HepG2 (cell line): ENCODE data around the gene OR2B2. TPM values are rescaled to one million over a fixed set of nuclear protein-coding genes. Genes with fewer than 3 reads are reported as not detected.

Experiments used
- ATF1 ChIP-seq: IDR thresholded peaks from 2 replicates; pipeline ENCODE4 v1.6.1; 2016; ENCODE audit warnings: mild to moderate bottlenecking, control low read depth
- CREM ChIP-seq, 2 experiments: sonication (generic) in 1 of 2; formaldehyde crosslinking in 1 of 2; IDR thresholded peaks; 2 replicates each; pipeline versions ENCODE4 v1.4.0 to v1.6.1; 2016 to 2020; ENCODE audit warnings: antibody characterized with exemption in 1 of 2, mild to moderate bottlenecking in 1 of 2, missing genetic modification reagents in 1 of 2
- DPF2 ChIP-seq: sonication (generic); formaldehyde crosslinking; IDR thresholded peaks from 2 replicates; pipeline ENCODE4 v1.4.0; 2020; ENCODE audit warnings: mild to moderate bottlenecking, low read depth, missing genetic modification reagents, borderline replicate concordance
- FIP1L1 ChIP-seq: fragments of 200-400 bp; formaldehyde crosslinking; IDR thresholded peaks from 2 replicates; pipeline ENCODE4 v1.6.1; 2018; ENCODE audit warnings: low read depth, mild to moderate bottlenecking, low read length, moderate library complexity, borderline replicate concordance; ENCODE audit not compliant: insufficient read depth
- KMT2A ChIP-seq: sonication (generic); formaldehyde crosslinking; IDR thresholded peaks from 2 replicates; pipeline ENCODE4 v1.4.0; 2020; ENCODE audit warnings: missing genetic modification reagents
- POGZ ChIP-seq: sonication (generic); formaldehyde crosslinking; IDR thresholded peaks from 2 replicates; pipeline ENCODE4 v1.4.0; 2020; ENCODE audit warnings: mild to moderate bottlenecking, missing genetic modification reagents
- PRMT3 ChIP-seq: sonication (generic); formaldehyde crosslinking; IDR thresholded peaks from 2 replicates; pipeline ENCODE4 v1.8.1; 2022; ENCODE audit warnings: low read depth, mild to moderate bottlenecking, moderate library complexity, missing genetic modification reagents, borderline replicate concordance
- REXO4 ChIP-seq: sonication (generic); formaldehyde crosslinking; IDR thresholded peaks from 2 replicates; pipeline ENCODE4 v1.8.0; 2022; ENCODE audit warnings: missing genetic modification reagents, mild to moderate bottlenecking, borderline replicate concordance
- RXRB ChIP-seq: IDR thresholded peaks from 2 replicates; pipeline ENCODE4 v1.6.1; 2016; ENCODE audit warnings: borderline replicate concordance, missing genetic modification reagents, missing compliant biosample characterization
- ZFP36L1 ChIP-seq: sonication (generic); formaldehyde crosslinking; IDR thresholded peaks from 2 replicates; pipeline ENCODE4 v1.8.0; 2022; ENCODE audit warnings: mild to moderate bottlenecking, missing genetic modification reagents, moderate library complexity
- ZKSCAN5 ChIP-seq: sonication (generic); formaldehyde crosslinking; IDR thresholded peaks from 2 replicates; pipeline ENCODE4 v1.5.1; 2020; ENCODE audit warnings: mild to moderate bottlenecking, missing genetic modification reagents
- ZNF234 ChIP-seq: sonication (generic); formaldehyde crosslinking; conservative IDR thresholded peaks from 2 replicates; pipeline ENCODE4 v1.5.1; 2020; ENCODE audit warnings: mild to moderate bottlenecking, missing genetic modification reagents
- polyA plus RNA-seq, 8 experiments: library from polyadenylated mRNA; depleted of rRNA in 3 of 8; stranded (reverse) in 7 of 8; unstranded in 1 of 8; fragments of >200 nt; fragmentation: Illumina TruSeq in 4 of 8; extraction: Trizol in 4 of 8; gene quantifications; 2 replicates each; pipeline versions ENCODE4 v1.2.1 to v1.2.3, GENCODE V29; 2011 to 2016; ENCODE audit warnings: low read depth in 4 of 8, missing spikeins in 1 of 8, mixed read lengths in 1 of 8; ENCODE audit not compliant: insufficient read depth in 1 of 8
- total RNA-seq, 5 experiments: library from RNA; depleted of rRNA; stranded (reverse); fragments of >200 nt; fragmentation: Illumina TruSeq; extraction: Trizol; gene quantifications; 2 replicates each; pipeline ENCODE4 v1.2.3, GENCODE V29; 2016; ENCODE audit warnings: low read depth in 1 of 5
- TF ChIP-seq, protein P1 (sequence below): sonication (generic); formaldehyde crosslinking; IDR thresholded peaks from 2 replicates; pipeline ENCODE4 v1.9.0; 2022; ENCODE audit warnings: low read depth, missing genetic modification reagents
- TF ChIP-seq, protein P2 (sequence below): sonication (generic); formaldehyde crosslinking; IDR thresholded peaks from 2 replicates; pipeline ENCODE4 v1.8.0; 2022; ENCODE audit warnings: mild to moderate bottlenecking, missing genetic modification reagents, moderate library complexity
- TF ChIP-seq, protein P3 (sequence below): sonication (generic); formaldehyde crosslinking; IDR thresholded peaks from 2 replicates; pipeline ENCODE4 v1.4.0; 2020; ENCODE audit warnings: missing genetic modification reagents, borderline replicate concordance
- TF ChIP-seq, protein P4 (sequence below): IDR thresholded peaks from 2 replicates; pipeline ENCODE4 v1.6.1; 2016; ENCODE audit warnings: missing biosample characterization, missing genetic modification reagents, low read depth
- TF ChIP-seq, protein P5 (sequence below): IDR thresholded peaks from 2 replicates; pipeline ENCODE4 v1.6.1; 2012; ENCODE audit warnings: inconsistent platforms

Gene OR2B2
- total and polyA plus RNA-seq, 2 of the 13 experiments (the other 11 are each of a cell fraction or from before 2014, with no cell fraction given), result not detected

DNA sequence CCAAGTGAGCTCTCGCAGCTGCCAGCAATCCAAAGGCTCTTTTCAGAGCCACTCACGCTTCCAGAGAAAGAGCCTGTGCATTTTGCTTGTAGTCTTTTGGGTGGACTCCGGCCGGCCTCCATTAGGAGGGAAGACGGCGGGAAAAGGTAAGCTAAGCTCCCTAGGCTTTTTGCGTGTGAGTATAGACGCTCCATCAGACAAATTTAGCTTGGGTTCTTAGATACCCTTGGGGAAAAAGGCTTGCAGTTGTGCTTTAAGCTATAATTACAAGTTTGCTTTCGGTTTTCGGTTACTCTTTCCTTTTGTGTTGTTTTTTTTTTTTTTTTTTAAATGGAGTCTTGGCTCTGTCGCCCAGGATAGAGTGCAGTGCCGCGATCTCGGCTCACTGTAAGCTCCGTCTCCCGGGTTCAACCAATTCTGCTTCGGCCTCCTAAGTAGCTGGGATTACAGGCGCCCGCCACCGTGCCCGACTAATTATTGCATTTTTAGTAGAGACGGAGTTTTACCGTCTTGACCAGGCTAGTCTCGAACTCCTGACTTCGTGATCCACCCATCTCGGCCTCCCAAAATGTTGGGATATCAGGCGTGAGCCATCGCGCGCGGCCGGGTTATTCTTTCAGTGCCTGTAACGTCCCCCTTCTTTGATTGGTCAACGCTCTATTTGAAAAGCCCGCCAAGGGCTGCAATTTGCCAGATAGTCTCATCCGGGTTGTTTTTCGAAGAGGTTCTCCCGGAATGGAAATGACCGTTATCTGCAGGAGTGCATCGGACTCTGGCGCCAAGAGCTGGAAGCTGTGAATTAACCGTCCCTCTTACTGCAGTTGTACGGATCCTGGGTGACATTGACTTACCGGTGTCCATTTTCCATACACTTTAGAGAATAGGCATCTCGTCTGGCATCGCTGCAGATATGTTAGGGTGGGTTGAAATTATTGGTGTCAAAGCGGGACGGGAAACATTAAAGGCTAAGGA, 18.1 kb downstream of the OR2B2 start (continued):
- TF ChIP-seq, protein P1, sequence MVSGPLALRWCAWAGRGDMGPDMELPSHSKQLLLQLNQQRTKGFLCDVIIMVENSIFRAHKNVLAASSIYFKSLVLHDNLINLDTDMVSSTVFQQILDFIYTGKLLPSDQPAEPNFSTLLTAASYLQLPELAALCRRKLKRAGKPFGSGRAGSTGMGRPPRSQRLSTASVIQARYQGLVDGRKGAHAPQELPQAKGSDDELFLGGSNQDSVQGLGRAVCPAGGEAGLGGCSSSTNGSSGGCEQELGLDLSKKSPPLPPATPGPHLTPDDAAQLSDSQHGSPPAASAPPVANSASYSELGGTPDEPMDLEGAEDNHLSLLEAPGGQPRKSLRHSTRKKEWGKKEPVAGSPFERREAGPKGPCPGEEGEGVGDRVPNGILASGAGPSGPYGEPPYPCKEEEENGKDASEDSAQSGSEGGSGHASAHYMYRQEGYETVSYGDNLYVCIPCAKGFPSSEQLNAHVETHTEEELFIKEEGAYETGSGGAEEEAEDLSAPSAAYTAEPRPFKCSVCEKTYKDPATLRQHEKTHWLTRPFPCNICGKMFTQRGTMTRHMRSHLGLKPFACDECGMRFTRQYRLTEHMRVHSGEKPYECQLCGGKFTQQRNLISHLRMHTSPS (CRISPR knock-in tag), result no peak
- TF ChIP-seq ZNF234 (CRISPR knock-in tag), result no peak
- peak; percentile 55; the same call in 1 of the 2 replicates for TF ChIP-seq ATF1 (CRISPR knock-in tag)
- no peak for TF ChIP-seq CREM (IDR thresholded peaks at IDR 0.05)
- TF ChIP-seq CREM (CRISPR knock-in tag; IDR thresholded peaks at IDR 0.05), result no peak
- TF ChIP-seq PRMT3, result peak; percentile 47; the same call in 1 of the 2 replicates
- peak; percentile 97 for TF ChIP-seq ZFP36L1 (CRISPR knock-in tag)
- TF ChIP-seq, protein P2, sequence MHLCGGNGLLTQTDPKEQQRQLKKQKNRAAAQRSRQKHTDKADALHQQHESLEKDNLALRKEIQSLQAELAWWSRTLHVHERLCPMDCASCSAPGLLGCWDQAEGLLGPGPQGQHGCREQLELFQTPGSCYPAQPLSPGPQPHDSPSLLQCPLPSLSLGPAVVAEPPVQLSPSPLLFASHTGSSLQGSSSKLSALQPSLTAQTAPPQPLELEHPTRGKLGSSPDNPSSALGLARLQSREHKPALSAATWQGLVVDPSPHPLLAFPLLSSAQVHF (CRISPR knock-in tag), result peak; percentile 85; the same call in 1 of the 2 replicates
- TF ChIP-seq, protein P3, sequence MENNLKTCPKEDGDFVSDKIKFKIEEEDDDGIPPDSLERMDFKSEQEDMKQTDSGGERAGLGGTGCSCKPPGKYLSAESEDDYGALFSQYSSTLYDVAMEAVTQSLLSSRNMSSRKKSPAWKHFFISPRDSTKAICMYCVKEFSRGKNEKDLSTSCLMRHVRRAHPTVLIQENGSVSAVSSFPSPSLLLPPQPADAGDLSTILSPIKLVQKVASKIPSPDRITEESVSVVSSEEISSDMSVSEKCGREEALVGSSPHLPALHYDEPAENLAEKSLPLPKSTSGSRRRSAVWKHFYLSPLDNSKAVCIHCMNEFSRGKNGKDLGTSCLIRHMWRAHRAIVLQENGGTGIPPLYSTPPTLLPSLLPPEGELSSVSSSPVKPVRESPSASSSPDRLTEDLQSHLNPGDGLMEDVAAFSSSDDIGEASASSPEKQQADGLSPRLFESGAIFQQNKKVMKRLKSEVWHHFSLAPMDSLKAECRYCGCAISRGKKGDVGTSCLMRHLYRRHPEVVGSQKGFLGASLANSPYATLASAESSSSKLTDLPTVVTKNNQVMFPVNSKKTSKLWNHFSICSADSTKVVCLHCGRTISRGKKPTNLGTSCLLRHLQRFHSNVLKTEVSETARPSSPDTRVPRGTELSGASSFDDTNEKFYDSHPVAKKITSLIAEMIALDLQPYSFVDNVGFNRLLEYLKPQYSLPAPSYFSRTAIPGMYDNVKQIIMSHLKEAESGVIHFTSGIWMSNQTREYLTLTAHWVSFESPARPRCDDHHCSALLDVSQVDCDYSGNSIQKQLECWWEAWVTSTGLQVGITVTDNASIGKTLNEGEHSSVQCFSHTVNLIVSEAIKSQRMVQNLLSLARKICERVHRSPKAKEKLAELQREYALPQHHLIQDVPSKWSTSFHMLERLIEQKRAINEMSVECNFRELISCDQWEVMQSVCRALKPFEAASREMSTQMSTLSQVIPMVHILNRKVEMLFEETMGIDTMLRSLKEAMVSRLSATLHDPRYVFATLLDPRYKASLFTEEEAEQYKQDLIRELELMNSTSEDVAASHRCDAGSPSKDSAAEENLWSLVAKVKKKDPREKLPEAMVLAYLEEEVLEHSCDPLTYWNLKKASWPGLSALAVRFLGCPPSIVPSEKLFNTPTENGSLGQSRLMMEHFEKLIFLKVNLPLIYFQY (CRISPR knock-in tag), result no peak
- no peak for TF ChIP-seq REXO4
- TF ChIP-seq FIP1L1, result peak; percentile 74; the same call in 1 of the 2 replicates
- TF ChIP-seq DPF2 (CRISPR knock-in tag), result no peak
- TF ChIP-seq, protein P4, sequence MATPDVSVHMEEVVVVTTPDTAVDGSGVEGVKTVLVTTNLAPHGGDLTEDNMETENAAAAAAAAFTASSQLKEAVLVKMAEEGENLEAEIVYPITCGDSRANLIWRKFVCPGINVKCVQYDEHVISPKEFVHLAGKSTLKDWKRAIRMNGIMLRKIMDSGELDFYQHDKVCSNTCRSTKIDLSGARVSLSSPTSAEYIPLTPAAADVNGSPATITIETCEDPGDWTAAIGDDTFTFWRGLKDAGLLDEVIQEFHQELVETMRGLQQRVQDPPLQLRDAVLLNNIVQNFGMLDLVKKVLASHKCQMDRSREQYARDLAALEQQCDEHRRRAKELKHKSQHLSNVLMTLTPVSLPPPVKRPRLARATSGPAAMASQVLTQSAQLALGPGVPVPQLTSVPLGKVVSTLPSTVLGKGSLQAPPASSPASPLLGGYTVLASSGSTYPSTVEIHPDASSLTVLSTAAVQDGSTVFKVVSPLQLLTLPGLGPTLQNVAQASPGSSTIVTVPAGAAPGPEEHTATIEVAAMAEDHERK (CRISPR knock-in tag), result no peak
- TF ChIP-seq, protein P5, sequence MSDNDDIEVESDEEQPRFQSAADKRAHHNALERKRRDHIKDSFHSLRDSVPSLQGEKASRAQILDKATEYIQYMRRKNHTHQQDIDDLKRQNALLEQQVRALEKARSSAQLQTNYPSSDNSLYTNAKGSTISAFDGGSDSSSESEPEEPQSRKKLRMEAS, result peak; percentile 49
- TF ChIP-seq KMT2A (CRISPR knock-in tag), result no peak
- TF ChIP-seq ZKSCAN5 (CRISPR knock-in tag), result no peak
- TF ChIP-seq POGZ (CRISPR knock-in tag), result peak; percentile 86
- peak; percentile 51; the same call in 1 of the 2 replicates for TF ChIP-seq RXRB (CRISPR knock-in tag)
